Stimulated activated CD8-positive, alpha-beta memory T cell treated with anti-CD3 and anti-CD28 coated beads, Interleukin-15, amount 100 ng/mL, for 24 hours (primary cell): ENCODE data around the gene DIS3.
"Not testable (repeated sequence)": the region's sequence is repeated elsewhere in the genome, so short reads cannot be mapped to it uniquely, and the experiment has no call there.

Source experiments
- DNase-seq: peaks from one replicate; pipeline ENCODE4 v3.0.0-alpha.2; 2020; ENCODE audit warnings: low read depth

The DIS3 gene

GRCh38 chr13:72751220-72751619, 30.5 kb downstream of the DIS3 start:
- DNase-seq: no peak

GRCh38 chr13:72745260-72745659, 36.4 kb downstream of the DIS3 start:
- no peak for DNase-seq

- DNase-seq: no peak
These were observed 41.7 kb downstream of the DIS3 start for GRCh38 chr13:72740015-72740414.

GRCh38 chr13:72737033-72737432, 44.7 kb downstream of the DIS3 start:
- DNase-seq: no peak

GRCh38 chr13:72728290-72728605, 53.5 kb downstream of the DIS3 start:
- no peak for DNase-seq

GRCh38 chr13:72727417-72728289, 54.0 kb downstream of the DIS3 start, which contains the start of the genes BORA and MZT1:
TSS of gene BORA (plus strand) at chr13:72727923. CDS start at chr13:72728941, 1,018 bp downstream.
TSS of gene MZT1 (minus strand) at chr13:72727629. CDS start at chr13:72727602, 27 bp downstream.
- DNase-seq: peak; percentile 80

GRCh38 chr13:72726726-72727416, 54.8 kb downstream of the DIS3 start:
- DNase-seq: peak; percentile 8

GRCh38 chr13:72726185-72726584, 55.5 kb downstream of the DIS3 start:
- not testable (repeated sequence) for DNase-seq

GRCh38 chr13:72716776-72717175, 64.9 kb downstream of the DIS3 start:
- no peak for DNase-seq
